Measurements from ENCODE around the gene HS3ST6. TPM values are rescaled to one million over a fixed set of nuclear protein-coding genes. Genes with fewer than 3 reads are reported as not detected.
"Not testable (repeated sequence)": the region's sequence is repeated elsewhere in the genome, so short reads cannot be mapped to it uniquely, and the experiment has no call there.

The HS3ST6 gene
- total and polyA plus RNA-seq, 2 experiments from 2014 or later: 0.41 TPM; not detected in 1

GRCh38 chr16:1940273-1941161 lies 22.3 kb upstream of the HS3ST6 start:
- Histone ChIP-seq H4K20me1 (ENCODE audit: insufficient read depth, poor library complexity, severe bottlenecking) (no peaks in the 10 kb centered on the region), H3K27ac (peak overlapping the region; percentile 70), H3K79me2 (peaks cover 10% of the 10 kb centered on the region), H2AFZ (no peak overlapping the region), H3K9me3 (ENCODE audit: low read depth) (no peaks in the 10 kb centered on the region), H3K4me1 (ENCODE audit: insufficient read depth) (peaks cover 24% of the 10 kb centered on the region), H3K9me2 (replicated peaks; ENCODE audit: insufficient read depth) (no peaks in the 10 kb centered on the region), H3K4me3 (no peak overlapping the region), H3K27me3 (no peaks in the 10 kb centered on the region), H3K4me2 (peak overlapping the region; percentile 87), H3K36me3 (replicated peaks; ENCODE audit: insufficient read depth, low read depth) (no peaks in the 10 kb centered on the region)
- WGBS (ENCODE audit: low lambda C conversion rate, missing lambda C conversion rate): 82% methylated on average over 23 of the region's 23 CpGs
- TF ChIP-seq EZH2 (IDR thresholded peaks at IDR 0.05; ENCODE audit: borderline replicate concordance): no peak
- no peak for TF ChIP-seq EZH2phosphoT487 (IDR thresholded peaks at IDR 0.05; ENCODE audit: low read depth, severe bottlenecking, unreplicated experiment)
- TF ChIP-seq CTCF (IDR thresholded peaks at IDR 0.05; ENCODE audit: poor library complexity): no peak
- DNase-seq (ENCODE audit: low spot score): no peak

DNA sequence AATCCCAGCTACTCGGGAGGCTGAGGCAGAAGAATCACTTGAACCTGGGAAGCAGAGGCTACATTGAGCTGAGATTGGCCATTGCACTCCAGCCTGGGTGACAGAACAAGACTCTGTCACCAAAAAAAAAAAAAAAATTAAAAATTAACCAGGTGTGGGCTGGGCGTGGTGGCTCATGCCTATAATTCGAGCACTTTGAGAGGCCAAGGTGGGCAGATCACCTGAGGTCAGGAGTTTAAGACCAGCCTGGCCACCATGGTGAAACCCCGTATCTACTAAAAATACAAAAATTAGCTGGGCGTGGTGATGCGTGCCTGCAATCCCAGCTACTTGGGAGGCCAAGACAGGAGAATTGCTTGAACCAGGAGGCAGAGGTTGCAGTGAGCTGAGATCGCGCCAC lies 21.6 kb upstream of the HS3ST6 start:
- not testable (repeated sequence) for H2AFZ ChIP-seq; H3K9me2 ChIP-seq (replicated peaks; ENCODE audit: insufficient read depth); H3K36me3 ChIP-seq (replicated peaks; ENCODE audit: insufficient read depth, low read depth); H3K9me3 ChIP-seq (ENCODE audit: low read depth); H3K4me3 ChIP-seq; H4K20me1 ChIP-seq (ENCODE audit: insufficient read depth, poor library complexity, severe bottlenecking); H3K27me3 ChIP-seq; DNase-seq (ENCODE audit: low spot score)
- Histone ChIP-seq H3K4me2 (peak overlapping the region; percentile 20), H3K4me1 (ENCODE audit: insufficient read depth) (peaks cover 24% of the 10 kb centered on the region), H3K79me2 (peaks cover 10% of the 10 kb centered on the region), H3K27ac (peak overlapping the region; percentile 70)
- WGBS (ENCODE audit: low lambda C conversion rate, missing lambda C conversion rate): 81% methylated on average over 8 of the region's 8 CpGs

- Histone ChIP-seq H3K79me2 (peaks cover 10% of the 10 kb centered on the region), H3K27me3 (no peaks in the 10 kb centered on the region), H3K4me2 (no peak overlapping the region), H3K4me3 (no peak overlapping the region), H3K4me1 (ENCODE audit: insufficient read depth) (peaks cover 24% of the 10 kb centered on the region), H4K20me1 (ENCODE audit: insufficient read depth, poor library complexity, severe bottlenecking) (no peaks in the 10 kb centered on the region), H3K9me2 (replicated peaks; ENCODE audit: insufficient read depth) (no peaks in the 10 kb centered on the region), H3K27ac (no peak overlapping the region), H3K36me3 (replicated peaks; ENCODE audit: insufficient read depth, low read depth) (no peaks in the 10 kb centered on the region), H2AFZ (no peak overlapping the region), H3K9me3 (ENCODE audit: low read depth) (no peaks in the 10 kb centered on the region)
- TF ChIP-seq EZH2phosphoT487 (IDR thresholded peaks at IDR 0.05; ENCODE audit: low read depth, severe bottlenecking, unreplicated experiment) (no peak), EZH2 (IDR thresholded peaks at IDR 0.05; ENCODE audit: borderline replicate concordance) (no peak), CTCF (IDR thresholded peaks at IDR 0.05; ENCODE audit: poor library complexity) (no peak)
- no peak for DNase-seq (ENCODE audit: low spot score)
- WGBS (ENCODE audit: low lambda C conversion rate, missing lambda C conversion rate): 95% methylated on average over 17 of the region's 17 CpGs
Measured at GRCh38 chr16:1938910-1939309, 20.7 kb upstream of the HS3ST6 start.

- Histone ChIP-seq H3K27ac (no peak overlapping the region), H3K27me3 (no peaks in the 10 kb centered on the region), H3K4me2 (no peak overlapping the region), H2AFZ (no peak overlapping the region), H3K4me3 (no peak overlapping the region), H3K4me1 (ENCODE audit: insufficient read depth) (peaks cover 24% of the 10 kb centered on the region), H3K79me2 (peaks cover 10% of the 10 kb centered on the region), H3K9me2 (replicated peaks; ENCODE audit: insufficient read depth) (no peaks in the 10 kb centered on the region), H3K36me3 (replicated peaks; ENCODE audit: insufficient read depth, low read depth) (no peaks in the 10 kb centered on the region), H4K20me1 (ENCODE audit: insufficient read depth, poor library complexity, severe bottlenecking) (no peaks in the 10 kb centered on the region), H3K9me3 (ENCODE audit: low read depth) (no peaks in the 10 kb centered on the region)
- TF ChIP-seq EZH2 (IDR thresholded peaks at IDR 0.05; ENCODE audit: borderline replicate concordance) (no peak), CTCF (IDR thresholded peaks at IDR 0.05; ENCODE audit: poor library complexity) (no peak)
- DNase-seq (ENCODE audit: low spot score): no peak
- 94% methylated on average over 10 of the region's 10 CpGs for WGBS (ENCODE audit: low lambda C conversion rate, missing lambda C conversion rate)
Measured at GRCh38 chr16:1938316-1938715, 20.1 kb upstream of the HS3ST6 start.
